Panc1 (cell line): Measurements from ENCODE around the gene CDC42BPA. TPM values are rescaled to one million over a fixed set of nuclear protein-coding genes. Genes with fewer than 3 reads are reported as not detected.

ENCODE experiments used
- ATAC-seq: fragments of 200-7000 bp; cut with Tn5 transposase; 2 replicates; pipeline ENCODE4 v1.9.1; 2020; ENCODE audit warnings: mild to moderate bottlenecking, moderate library complexity
- BruUV-seq: library from RNA; stranded (reverse); fragments of 400-500 nt; replicated peaks from 2 replicates; lab custom pipeline; 2021; lab: Mats Ljungman, UMichigan
- CTCF ChIA-PET: fragments of 300-600 bp; sonication (Branson Sonifier 250); formaldehyde crosslinking; loops from one replicate; lab custom pipeline; 2022; ENCODE audit warnings: antibody characterized with exemption; lab: Charles Lee
- POLR2A ChIA-PET: fragments of 300-600 bp; sonication (Branson Sonifier 250); formaldehyde crosslinking; loops from one replicate; lab custom pipeline; 2022; ENCODE audit warnings: antibody characterized with exemption; lab: Charles Lee
- DNase-seq: peaks from one replicate; pipeline ENCODE4 v3.0.0-alpha.2; 2010; ENCODE audit warnings: low read depth, low spot score
- H3K27ac ChIP-seq: 2 replicates; pipeline ENCODE4 v1.5.1; 2011; ENCODE audit warnings: mild to moderate bottlenecking, low read length, inconsistent platforms
- H3K27me3 ChIP-seq: fragments of 200-500 bp; sonication (Bioruptor generic); 2 replicates; pipeline ENCODE4 v1.6.0; 2014; ENCODE audit warnings: low read length, inconsistent platforms; ENCODE audit not compliant: control insufficient read depth, insufficient read depth
- H3K36me3 ChIP-seq: fragments of 200-500 bp; sonication (Bioruptor generic); 2 replicates; pipeline ENCODE4 v1.5.1; 2014; ENCODE audit warnings: inconsistent platforms, mild to moderate bottlenecking, low read length, moderate library complexity; ENCODE audit not compliant: control insufficient read depth, insufficient read depth
- H3K4me1 ChIP-seq: 2 replicates; pipeline ENCODE4 v1.5.1; 2011; ENCODE audit warnings: inconsistent platforms, mild to moderate bottlenecking, low read length, moderate library complexity; ENCODE audit not compliant: control insufficient read depth, insufficient read depth
- H3K4me3 ChIP-seq, 2 experiments: 2 replicates each; pipeline ENCODE4 v1.5.1; 2011 to 2012; ENCODE audit warnings: low read depth in 2 of 2, low read length in 2 of 2, mild to moderate bottlenecking in 2 of 2, inconsistent platforms in 1 of 2, moderate library complexity in 1 of 2
- H3K9me3 ChIP-seq: fragments of 200-500 bp; sonication (Bioruptor generic); 2 replicates; pipeline ENCODE4 v1.5.1; 2014; ENCODE audit warnings: low read depth, mild to moderate bottlenecking, inconsistent platforms, low read length, moderate library complexity; ENCODE audit not compliant: control insufficient read depth, insufficient read depth
- POLR2AphosphoS5 ChIP-seq: IDR thresholded peaks from 2 replicates; pipeline ENCODE4 v1.6.1; 2012; ENCODE audit warnings: mild to moderate bottlenecking, low read depth, low read length, moderate library complexity
- SIN3A ChIP-seq: IDR thresholded peaks from 2 replicates; pipeline ENCODE4 v1.6.1; 2012; ENCODE audit warnings: low read depth, mild to moderate bottlenecking, low read length, moderate library complexity, borderline replicate concordance; ENCODE audit not compliant: insufficient read depth
- TCF7L2 ChIP-seq: IDR thresholded peaks from 2 replicates; pipeline ENCODE4 v1.6.1; 2011; ENCODE audit warnings: mild to moderate bottlenecking, low read depth, low read length, inconsistent platforms
- in situ Hi-C: cut with HindIII; loops from 2 replicates; pipeline ENCODE4 v1.10.0; 2016; ENCODE audit warnings: low sequenced_read_pairs, low pct_unique_long_range_greater_than_20kb
- intact Hi-C: fragments of 100-400 bp; cut with micrococcal nuclease; formaldehyde crosslinking; loops from one replicate; pipeline ENCODE4 v1.10.0; 2022; ENCODE audit not compliant: unreplicated experiment
- total RNA-seq: library from RNA; stranded (reverse); gene quantifications from one replicate; pipeline ENCODE4 v1.2.1, GENCODE V29; 2021; ENCODE audit not compliant: unreplicated experiment
- TF ChIP-seq, protein P1 (sequence below): fragments of 450-650 bp; IDR thresholded peaks from 2 replicates; pipeline ENCODE4 v1.5.1; 2017; ENCODE audit warnings: mild to moderate bottlenecking
- TF ChIP-seq, protein P2 (sequence below), 2 experiments: IDR thresholded peaks; 2 replicates each; pipeline ENCODE4 v1.6.1; 2011 to 2012; ENCODE audit warnings: low read depth in 2 of 2, control low read depth in 1 of 2, low read length in 1 of 2, mild to moderate bottlenecking in 1 of 2, moderate library complexity in 1 of 2; ENCODE audit not compliant: insufficient read depth in 1 of 2

The CDC42BPA gene
- total RNA-seq, 1 experiment from 2014 or later = 32.8 TPM

DNA sequence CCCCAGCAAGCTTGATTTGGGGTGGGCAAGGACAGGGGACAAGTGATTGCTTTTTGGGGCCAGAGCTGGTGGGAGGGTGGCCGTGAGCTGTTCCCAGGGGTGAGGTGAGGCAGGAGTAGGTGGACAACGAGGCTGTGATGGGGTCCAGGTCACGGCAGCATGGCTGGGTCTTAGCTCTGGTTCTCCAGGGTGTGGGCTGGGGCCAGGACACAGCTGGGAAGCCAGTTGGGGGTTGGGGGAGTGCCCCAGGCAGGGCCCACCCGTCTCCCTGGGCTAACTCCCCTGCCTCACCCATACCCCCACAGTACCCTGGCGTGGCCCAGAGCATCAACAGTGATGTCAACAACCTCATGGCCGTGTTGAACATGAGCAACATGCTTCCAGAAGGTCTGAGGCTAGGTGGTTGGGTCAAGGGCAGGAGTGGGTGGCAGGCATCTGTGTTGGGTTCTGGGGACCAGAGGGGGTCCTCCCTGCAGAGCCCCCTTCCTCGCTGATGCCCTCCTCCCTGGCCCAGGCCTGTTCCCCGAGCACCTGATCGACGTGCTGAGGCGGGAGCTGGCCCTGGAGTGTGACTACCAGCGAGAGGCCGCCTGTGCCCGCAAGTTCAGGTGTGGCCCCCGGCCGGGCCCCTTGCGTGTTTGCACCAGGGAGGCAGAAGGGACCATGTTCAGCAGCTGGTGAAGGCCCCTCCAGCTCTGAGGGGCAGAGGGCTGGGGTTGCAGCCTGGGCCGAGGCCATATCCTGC, 334.9 kb downstream of the CDC42BPA start:
- Histone ChIP-seq H3K27ac (no peak overlapping the region), H3K4me3 (no peak overlapping the region), H3K9me3 (no peaks in the 10 kb centered on the region), H3K4me1 (no peaks in the 10 kb centered on the region), H3K27me3 (no peaks in the 10 kb centered on the region), H3K36me3 (no peaks in the 10 kb centered on the region)
- CTCF ChIA-PET = no interaction called here
- POLR2A ChIA-PET = no interaction called here
- in situ Hi-C loops (no loop called here), intact Hi-C loops (no loop called here)
- no peak for DNase-seq
- TF ChIP-seq, protein P1, sequence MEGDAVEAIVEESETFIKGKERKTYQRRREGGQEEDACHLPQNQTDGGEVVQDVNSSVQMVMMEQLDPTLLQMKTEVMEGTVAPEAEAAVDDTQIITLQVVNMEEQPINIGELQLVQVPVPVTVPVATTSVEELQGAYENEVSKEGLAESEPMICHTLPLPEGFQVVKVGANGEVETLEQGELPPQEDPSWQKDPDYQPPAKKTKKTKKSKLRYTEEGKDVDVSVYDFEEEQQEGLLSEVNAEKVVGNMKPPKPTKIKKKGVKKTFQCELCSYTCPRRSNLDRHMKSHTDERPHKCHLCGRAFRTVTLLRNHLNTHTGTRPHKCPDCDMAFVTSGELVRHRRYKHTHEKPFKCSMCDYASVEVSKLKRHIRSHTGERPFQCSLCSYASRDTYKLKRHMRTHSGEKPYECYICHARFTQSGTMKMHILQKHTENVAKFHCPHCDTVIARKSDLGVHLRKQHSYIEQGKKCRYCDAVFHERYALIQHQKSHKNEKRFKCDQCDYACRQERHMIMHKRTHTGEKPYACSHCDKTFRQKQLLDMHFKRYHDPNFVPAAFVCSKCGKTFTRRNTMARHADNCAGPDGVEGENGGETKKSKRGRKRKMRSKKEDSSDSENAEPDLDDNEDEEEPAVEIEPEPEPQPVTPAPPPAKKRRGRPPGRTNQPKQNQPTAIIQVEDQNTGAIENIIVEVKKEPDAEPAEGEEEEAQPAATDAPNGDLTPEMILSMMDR = no peak
- TF ChIP-seq, protein P2, sequence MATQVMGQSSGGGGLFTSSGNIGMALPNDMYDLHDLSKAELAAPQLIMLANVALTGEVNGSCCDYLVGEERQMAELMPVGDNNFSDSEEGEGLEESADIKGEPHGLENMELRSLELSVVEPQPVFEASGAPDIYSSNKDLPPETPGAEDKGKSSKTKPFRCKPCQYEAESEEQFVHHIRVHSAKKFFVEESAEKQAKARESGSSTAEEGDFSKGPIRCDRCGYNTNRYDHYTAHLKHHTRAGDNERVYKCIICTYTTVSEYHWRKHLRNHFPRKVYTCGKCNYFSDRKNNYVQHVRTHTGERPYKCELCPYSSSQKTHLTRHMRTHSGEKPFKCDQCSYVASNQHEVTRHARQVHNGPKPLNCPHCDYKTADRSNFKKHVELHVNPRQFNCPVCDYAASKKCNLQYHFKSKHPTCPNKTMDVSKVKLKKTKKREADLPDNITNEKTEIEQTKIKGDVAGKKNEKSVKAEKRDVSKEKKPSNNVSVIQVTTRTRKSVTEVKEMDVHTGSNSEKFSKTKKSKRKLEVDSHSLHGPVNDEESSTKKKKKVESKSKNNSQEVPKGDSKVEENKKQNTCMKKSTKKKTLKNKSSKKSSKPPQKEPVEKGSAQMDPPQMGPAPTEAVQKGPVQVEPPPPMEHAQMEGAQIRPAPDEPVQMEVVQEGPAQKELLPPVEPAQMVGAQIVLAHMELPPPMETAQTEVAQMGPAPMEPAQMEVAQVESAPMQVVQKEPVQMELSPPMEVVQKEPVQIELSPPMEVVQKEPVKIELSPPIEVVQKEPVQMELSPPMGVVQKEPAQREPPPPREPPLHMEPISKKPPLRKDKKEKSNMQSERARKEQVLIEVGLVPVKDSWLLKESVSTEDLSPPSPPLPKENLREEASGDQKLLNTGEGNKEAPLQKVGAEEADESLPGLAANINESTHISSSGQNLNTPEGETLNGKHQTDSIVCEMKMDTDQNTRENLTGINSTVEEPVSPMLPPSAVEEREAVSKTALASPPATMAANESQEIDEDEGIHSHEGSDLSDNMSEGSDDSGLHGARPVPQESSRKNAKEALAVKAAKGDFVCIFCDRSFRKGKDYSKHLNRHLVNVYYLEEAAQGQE (IDR thresholded peaks at IDR 0.05; ENCODE audit: insufficient read depth in 1 of 2, low read depth in 2 of 2, low read length in 1 of 2) = no peak
- TF ChIP-seq POLR2AphosphoS5 = no peak
- no peak for TF ChIP-seq SIN3A
- ATAC-seq = no peak
- no TSS peak for BruUV-seq

DNA sequence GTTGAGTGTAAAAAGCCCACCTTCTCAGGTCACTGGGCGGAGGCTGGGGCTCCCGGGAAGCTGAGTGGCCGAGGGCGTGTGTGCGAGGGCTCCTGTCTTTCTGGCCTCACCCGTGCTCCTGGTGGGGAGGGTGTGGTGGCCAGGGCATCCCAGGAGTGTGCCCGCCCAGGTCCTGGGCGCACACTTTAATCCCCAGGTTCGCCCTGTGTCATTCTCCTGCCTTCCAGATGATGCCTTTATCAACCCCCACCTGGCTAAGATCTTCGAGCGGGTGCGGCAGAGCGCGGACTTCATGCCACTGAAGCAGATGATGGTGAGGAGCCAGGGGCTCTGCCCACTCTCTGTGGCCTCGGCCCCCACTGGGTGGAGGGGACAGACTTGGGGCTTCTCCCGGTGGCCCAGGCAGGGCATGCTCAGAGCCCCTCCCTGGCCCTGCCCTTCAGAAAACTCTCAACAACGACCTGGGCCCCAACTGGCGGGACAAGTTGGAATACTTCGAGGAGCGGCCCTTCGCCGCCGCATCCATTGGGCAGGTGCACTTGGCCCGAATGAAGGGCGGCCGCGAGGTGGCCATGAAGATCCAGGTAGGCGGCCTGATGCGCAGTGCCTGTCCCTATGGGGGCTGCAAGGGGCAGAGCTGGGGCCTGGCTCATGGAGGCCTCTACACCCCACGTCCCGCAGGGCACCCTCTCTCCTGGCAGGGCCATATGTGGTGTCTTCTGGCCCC, 335.7 kb downstream of the CDC42BPA start:
- Histone ChIP-seq H3K27ac (no peak overlapping the region), H3K36me3 (no peaks in the 10 kb centered on the region), H3K27me3 (no peaks in the 10 kb centered on the region), H3K9me3 (no peaks in the 10 kb centered on the region), H3K4me1 (no peaks in the 10 kb centered on the region), H3K4me3 (no peak overlapping the region)
- BruUV-seq = no TSS peak
- TF ChIP-seq, protein P1 = no peak
- no peak for TF ChIP-seq POLR2AphosphoS5
- no peak for TF ChIP-seq TCF7L2
- TF ChIP-seq SIN3A = no peak
- DNase-seq (no peak), ATAC-seq (no peak)
- intact Hi-C loops = no loop called here
- POLR2A ChIA-PET = no interaction called here
- CTCF ChIA-PET = no interaction called here
- in situ Hi-C loops = no loop called here
